Measurements from ENCODE around the gene TMLHE.

DNA sequence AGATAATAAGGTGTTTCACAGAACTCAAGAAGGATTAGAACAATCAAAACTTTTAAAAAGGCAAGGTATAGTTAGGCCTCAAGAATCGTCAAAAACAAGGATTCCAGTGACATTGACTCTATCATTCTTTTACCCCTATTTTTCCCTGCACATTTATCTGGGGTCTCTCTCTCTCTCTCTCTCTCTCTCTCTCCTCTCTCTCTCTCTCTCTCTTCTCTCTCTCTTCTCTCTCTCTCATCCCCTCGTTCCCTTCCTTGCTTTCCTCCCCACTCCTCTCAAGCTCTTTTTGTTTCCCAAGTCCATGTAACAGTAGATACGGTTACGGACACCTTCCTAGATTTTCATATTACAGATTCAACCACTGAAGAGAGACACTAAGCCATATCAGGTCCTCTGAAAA lies 3.2 kb upstream of the TMLHE start:
- TF ChIP-seq POLR2A (IDR thresholded peaks at IDR 0.05; ENCODE audit: insufficient read depth in 1 of 2, low read depth in 2 of 2, low read length in 2 of 2) = no peak
- TF ChIP-seq RXRA (CRISPR knock-in tag; IDR thresholded peaks at IDR 0.05) = no peak
- TF ChIP-seq, protein P1, sequence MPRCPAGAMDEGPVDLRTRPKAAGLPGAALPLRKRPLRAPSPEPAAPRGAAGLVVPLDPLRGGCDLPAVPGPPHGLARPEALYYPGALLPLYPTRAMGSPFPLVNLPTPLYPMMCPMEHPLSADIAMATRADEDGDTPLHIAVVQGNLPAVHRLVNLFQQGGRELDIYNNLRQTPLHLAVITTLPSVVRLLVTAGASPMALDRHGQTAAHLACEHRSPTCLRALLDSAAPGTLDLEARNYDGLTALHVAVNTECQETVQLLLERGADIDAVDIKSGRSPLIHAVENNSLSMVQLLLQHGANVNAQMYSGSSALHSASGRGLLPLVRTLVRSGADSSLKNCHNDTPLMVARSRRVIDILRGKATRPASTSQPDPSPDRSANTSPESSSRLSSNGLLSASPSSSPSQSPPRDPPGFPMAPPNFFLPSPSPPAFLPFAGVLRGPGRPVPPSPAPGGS (CRISPR knock-in tag; IDR thresholded peaks at IDR 0.05) = no peak
